HG03460 (cell line): ENCODE results near the gene USP5.

Experiments
- ATAC-seq: cut with Tn5 transposase; IDR thresholded peaks from one replicate; pipeline ENCODE4 v1.9.1; 2021; ENCODE audit not compliant: unreplicated experiment

The USP5 gene

GRCh38 chr12:6840761-6841515 is 11.0 kb upstream of the USP5 start, which contains the start of gene GNB3:
Gene GNB3 (plus strand): TSS chr12:6840925. CDS start chr12:6841288, 363 bp downstream.
- no peak for ATAC-seq

DNA sequence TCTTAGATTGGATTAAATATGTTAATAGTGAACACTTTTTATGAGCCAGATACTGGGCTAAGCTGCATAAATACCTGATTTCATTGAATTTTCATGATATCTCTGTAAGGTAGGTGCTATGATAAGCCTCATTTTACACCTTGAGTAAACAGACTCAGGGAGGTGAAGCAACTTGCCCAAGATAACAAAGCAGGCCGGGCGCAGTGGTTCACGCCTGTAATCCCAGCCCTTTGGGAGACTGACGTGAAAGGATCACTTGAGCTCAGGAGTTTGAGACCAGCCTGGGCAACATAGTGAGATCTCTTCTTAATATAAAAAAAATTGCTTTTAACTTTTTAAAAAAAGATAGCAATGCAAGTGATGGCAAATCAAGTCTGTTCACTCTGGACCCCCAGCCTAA is 9.9 kb upstream of the USP5 start:
- ATAC-seq, result no peak

DNA sequence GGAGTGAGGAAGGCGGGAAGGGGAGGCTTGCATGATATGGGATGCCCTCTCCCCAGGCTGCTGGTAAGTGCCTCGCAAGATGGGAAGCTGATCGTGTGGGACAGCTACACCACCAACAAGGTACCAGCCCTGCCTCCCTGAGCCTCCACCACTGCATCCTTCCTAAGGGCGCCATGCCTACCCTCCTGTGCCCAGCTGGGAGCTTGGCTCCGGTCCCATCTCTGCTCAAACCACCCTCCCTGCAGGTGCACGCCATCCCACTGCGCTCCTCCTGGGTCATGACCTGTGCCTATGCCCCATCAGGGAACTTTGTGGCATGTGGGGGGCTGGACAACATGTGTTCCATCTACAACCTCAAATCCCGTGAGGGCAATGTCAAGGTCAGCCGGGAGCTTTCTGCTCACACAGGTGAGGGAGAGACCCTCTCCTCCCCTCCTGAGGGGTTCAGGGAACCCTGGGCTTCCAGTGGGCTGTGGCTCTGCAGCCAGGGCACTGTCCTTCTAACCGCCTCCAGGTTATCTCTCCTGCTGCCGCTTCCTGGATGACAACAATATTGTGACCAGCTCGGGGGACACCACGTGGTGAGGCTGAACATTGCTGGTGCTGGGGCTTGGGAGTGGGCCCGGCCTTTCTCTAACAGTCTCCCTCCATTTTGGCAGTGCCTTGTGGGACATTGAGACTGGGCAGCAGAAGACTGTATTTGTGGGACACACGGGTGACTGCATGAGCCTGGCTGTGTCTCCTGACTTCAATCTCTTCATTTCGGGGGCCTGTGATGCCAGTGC is 8.6 kb upstream of the USP5 start:
- no peak for ATAC-seq

DNA sequence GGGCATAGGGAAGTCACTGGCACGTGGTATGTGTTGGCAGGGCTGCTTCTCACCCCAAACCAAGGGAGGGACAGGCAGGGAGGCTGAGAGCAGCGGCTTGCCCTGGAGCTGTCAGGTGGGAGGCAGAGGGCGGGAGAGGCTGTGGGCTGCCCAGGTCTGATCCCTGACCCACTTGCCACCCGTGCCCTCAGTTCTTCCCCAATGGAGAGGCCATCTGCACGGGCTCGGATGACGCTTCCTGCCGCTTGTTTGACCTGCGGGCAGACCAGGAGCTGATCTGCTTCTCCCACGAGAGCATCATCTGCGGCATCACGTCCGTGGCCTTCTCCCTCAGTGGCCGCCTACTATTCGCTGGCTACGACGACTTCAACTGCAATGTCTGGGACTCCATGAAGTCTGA is 6.6 kb upstream of the USP5 start:
- no peak for ATAC-seq

DNA sequence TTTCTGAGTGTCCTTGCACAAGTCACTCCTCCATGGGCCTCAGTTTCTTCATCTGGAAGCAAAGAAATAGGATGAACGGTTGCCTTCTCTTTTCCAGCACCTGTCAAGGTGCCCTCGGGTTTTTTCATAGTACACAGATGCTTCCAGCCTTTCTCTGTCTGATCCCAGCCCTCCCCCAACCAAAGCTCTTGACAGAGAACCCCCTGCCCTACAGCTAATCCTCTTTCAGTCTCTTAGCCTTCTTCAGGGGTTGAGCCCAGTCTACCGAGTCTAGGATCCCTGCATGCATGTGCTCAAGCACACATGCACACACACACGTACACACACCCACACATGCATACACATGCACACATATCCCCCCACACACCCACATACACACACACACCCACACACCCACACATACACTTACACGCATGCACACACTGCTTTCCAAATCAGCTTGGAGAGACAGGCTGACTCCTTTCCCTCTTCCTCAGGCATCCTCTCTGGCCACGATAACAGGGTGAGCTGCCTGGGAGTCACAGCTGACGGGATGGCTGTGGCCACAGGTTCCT is 5.6 kb upstream of the USP5 start:
- no peak for ATAC-seq

- ATAC-seq, result no peak
Observed at GRCh38 chr12:6847676-6848075, 4.3 kb upstream of the USP5 start.

- no peak for ATAC-seq
Observed at GRCh38 chr12:6849427-6849826, 2.5 kb upstream of the USP5 start.

DNA sequence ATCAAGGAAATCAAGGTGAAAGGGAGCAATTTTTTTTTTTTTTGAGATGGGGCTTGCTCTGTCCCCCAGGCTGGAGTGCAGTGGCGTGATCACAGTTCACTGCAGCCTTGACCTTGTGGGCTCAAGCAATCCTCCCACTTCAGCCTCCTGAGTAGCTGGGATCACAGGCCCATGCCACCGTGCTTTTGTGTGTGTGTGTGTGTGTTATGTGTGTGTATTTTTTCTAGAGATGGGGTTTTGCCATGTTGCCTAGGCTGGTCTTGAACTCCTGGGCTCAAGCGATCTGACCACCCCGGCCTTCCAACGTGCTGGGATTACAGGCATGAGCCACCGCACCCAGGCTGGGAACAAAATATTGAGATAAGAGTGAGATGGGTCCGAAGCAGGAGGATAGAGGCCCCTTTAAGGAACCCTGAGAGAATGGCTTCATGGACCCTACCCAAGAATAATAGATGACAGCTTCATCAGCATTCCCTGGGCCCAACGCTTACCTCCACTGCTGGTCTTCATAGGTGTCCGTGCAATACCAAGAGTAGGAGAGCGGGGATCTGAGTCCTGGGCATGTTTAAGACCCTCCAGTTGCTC is 1.9 kb upstream of the USP5 start:
- no peak for ATAC-seq

DNA sequence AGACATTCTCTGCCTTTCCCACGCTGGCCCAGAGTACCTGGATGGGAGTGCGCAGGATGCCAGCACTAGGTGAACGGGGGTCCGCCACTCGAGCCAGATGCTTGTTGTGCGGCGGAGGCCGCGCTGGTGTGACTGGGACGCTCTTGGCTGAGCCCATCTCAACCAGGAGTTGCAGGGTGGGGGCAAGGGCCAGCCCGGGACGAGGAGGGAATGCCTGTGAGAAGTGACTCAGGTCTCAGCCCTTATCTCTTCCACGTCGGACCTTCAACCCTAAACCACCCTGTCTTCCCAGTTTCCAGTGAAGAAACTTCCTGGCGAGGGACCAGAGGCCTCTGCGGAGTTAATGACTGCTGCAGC is 1.2 kb upstream of the USP5 start:
- no peak for ATAC-seq

DNA sequence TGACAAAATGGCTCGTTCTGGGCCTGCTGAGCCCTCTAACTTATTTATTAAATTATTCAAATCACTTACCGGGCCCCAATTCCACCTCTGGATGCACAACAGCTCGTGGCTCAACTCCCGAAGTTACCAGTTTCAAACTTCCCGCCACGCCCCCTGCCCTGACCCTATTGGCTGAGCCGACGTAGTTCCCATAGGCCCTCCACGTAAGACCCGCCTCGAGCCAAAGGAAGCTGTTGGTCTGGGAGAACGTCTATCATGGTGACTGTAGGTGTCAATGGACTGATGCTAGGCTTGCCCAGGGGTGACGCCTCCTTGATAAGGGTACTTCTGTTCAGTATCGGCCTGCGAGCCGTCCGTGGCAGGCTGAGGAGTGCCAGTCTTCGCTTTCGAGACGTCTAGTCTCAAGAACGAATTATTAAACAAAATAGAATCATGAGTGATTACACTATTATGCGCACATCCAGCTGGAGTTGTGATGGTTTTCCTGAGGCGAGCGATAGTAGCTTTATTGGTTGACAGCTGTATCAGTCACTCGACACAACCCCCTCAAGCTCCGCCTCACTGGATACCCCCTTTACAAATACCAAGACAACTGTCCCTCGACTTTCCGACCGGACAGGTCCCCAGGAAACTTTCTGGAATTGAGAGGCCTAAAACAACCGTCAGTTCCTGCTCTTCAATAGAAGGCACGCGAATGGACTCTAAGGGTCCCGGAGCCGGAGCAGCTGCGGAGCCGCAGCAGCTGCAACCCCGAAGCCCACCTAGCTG is 613 bp upstream of the USP5 start, which contains the start of gene CDCA3:
TSS of gene CDCA3 (minus strand) at position 134 of the 768 bp plus-strand sequence. CDS start 334 bp downstream, outside the sequence.
- ATAC-seq, result peak; percentile 52

GRCh38 chr12:6852651-6853354 is 853 bp downstream of the USP5 start:
- ATAC-seq, result no peak

DNA sequence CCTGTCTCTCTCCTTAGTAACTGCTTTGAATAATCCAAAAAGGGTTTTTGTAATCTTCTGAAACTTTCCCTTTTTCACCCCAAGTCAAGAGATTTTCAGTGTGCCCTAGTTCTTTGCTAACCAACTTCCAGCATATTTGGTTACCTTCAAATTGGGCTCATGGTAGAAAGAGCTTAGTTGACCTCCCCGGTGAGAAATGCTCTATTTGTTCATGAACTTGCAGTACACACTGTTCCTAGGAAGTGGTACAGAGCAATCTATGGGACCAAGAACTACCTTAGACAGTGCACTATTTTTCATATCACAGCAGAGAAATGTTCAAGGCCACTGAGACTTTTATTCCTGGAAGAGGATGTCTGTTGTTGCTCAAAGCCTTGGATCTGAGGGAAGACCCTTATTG is 1.7 kb downstream of the USP5 start:
- ATAC-seq, result no peak

DNA sequence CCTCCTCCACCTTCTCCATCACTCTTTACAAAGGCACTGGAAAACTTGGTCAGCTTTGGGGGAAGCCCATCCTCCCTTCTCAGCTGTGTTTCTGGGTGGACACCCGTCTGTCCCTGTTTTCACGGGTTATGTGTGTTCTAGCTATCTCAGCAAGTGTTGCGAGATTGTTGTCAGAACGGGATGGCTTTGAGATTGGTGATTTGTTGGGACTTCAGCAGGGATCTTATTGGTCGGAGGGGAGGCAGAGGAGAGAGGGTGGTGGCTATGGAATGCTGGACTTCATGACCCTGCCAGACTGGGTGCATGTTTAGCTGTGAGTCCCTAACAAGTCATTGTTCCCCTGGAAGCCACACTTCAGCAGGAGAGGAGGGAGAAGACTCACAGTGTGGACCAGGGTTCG is 2.1 kb downstream of the USP5 start:
- no peak for ATAC-seq

DNA sequence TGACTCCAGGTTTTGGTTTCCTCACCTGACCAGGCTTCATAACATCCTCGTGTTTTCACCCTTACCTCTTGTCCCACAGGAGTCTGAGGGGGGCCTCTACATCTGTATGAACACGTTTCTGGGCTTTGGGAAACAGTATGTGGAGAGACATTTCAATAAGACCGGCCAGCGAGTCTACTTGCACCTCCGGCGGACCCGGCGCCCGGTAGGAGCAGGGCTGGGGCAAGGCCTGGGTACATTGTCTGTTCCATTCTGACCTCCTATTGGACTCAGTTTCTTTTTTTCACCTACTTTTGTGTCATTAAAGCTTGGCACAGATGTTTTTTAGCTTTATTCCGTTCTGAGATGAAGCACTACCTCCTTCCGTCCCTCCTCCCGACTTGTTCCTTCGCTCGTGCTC is 3.4 kb downstream of the USP5 start:
- no peak for ATAC-seq

DNA sequence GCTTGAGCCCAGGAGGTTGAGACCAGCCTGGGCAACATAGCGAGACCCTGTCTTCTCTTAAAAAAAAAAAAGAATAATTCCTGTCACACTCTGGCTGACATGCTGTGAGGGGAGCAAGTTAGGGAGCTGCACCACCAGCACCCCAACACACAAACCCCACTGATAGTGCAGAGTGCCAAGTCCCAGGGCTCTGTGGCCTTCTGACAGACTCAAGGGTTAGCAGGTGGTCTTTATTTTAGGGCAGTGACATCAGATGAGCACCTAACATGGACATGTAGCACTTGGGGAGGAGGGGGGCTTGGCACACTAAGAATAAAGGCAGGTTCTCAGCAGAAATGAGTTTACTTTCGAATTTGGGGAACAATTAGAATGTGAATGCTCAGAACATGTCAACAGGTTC is 6.8 kb downstream of the USP5 start:
- no peak for ATAC-seq

GRCh38 chr12:6860116-6860515 is 8.2 kb downstream of the USP5 start:
- ATAC-seq, result no peak

DNA sequence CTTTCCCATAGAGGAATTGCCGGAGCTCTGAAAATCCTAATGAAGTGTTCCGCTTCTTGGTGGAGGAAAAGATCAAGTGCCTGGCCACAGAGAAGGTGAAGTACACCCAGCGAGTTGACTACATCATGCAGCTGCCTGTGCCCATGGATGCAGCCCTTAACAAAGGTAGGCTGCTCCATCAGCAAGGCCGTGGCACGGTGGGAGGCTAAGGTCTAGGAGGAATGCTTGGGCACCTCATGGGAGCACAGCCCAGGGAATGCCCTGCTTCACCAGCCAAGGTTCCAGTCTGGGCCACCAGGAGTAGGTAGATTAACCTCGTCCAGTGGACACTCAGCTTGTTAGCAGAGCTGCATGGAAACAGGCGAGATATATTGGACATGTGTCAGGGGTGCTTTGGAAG is 9.0 kb downstream of the USP5 start:
- no peak for ATAC-seq

DNA sequence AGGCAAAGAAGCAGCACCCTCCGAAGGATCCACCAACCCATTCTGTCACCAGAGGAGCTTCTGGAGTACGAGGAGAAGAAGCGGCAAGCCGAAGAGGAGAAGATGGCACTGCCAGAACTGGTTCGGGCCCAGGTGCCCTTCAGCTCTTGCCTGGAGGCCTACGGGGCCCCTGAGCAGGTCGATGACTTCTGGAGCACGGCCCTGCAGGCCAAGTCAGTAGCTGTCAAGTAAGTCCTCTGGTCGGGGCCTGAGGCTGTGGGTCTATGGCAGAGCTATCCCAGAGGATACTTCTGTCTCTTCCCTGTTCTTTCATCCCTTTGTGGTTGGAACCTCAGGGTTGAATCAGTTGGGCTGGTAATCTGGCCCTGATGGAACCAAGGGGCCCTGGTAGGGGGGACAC is 9.4 kb downstream of the USP5 start:
- no peak for ATAC-seq

GRCh38 chr12:6863033-6863432 is 11.1 kb downstream of the USP5 start:
- ATAC-seq, result no peak

DNA sequence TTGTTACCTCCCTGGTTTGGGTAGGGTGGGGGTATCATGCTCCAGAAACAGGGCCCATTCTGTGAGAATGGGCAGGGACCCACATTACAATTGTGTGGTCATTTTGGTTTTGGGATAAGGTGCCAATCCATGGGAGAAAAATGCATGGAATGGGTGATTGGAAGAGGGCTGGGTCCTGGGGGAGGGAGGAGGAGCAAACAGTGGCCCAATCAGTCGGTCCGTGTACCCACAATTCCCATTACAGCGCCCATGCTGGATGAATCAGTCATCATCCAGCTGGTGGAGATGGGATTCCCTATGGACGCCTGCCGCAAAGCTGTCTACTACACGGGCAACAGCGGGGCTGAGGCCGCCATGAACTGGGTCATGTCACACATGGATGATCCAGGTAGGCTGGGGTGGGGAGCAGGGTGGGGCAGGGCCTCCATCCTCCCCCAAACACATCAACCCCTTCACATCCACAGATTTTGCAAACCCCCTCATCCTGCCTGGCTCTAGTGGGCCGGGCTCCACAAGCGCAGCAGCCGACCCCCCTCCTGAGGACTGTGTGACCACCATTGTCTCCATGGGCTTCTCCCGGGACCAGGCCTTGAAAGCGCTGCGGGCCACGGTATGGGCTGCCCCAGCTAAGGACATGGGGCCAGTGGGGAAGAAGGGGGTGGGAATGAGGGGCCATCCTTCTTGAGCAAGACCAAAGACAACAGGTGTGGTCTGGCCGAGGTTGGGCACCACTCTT is 11.8 kb downstream of the USP5 start:
- ATAC-seq, result no peak
